Stromal cell of bone marrow (primary cell): ENCODE results near the gene GTF2F1.
A peak's percentile ranks its signal among the peaks of the same experiment; 100 is the strongest.
"Not testable (repeated sequence)": the region's sequence is repeated elsewhere in the genome, so short reads cannot be mapped to it uniquely, and the experiment has no call there.

ENCODE experiments used
- DNase-seq: peaks from one replicate; pipeline ENCODE4 v3.0.0-alpha.2; 2012; ENCODE audit warnings: low read depth

Gene GTF2F1

DNA sequence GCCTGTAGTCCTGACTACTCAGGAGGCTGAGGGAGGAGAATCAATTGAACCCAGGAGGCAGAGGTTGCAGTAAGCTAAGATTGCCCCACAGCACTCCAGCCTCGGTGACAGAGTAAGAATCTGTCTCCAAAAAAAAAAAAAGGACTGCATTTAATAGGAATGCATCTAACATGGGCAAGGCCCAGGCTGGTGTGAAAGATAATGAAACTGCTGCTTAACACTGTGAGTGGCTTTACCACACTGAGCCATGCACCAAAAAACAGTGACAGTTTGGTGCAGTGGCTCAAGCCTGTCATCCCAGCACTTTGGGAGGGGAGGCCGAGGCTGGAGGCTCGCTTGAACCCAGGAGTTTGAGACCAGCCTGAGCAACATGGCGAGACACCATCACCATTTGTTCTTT is 8.6 kb downstream of the GTF2F1 start:
- no peak for DNase-seq

DNA sequence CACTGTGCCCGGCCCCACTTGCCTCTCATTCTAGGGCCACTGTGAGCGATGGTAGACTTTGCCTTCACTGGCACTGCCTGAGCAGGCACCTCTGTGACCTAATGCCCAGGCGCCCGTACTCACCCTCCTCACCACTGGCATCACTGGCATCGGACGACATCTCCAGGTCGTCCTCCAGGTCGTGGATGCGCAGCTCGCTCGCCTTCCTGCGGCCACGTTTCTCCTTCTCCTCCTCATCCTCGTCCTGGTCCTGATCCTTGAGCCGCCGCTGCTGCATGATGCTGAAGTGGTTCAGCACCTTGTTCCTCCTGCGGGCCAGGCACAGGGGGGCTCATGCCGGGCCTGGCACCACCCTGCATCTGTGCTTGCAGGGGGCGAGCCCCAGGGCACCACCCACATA is 9.8 kb downstream of the GTF2F1 start:
- DNase-seq: no peak

- DNase-seq: no peak
These were observed 11.8 kb downstream of the GTF2F1 start for GRCh38 chr19:6381030-6381750.

GRCh38 chr19:6379744-6380143 is 13.2 kb downstream of the GTF2F1 start:
- DNase-seq: no peak

DNA sequence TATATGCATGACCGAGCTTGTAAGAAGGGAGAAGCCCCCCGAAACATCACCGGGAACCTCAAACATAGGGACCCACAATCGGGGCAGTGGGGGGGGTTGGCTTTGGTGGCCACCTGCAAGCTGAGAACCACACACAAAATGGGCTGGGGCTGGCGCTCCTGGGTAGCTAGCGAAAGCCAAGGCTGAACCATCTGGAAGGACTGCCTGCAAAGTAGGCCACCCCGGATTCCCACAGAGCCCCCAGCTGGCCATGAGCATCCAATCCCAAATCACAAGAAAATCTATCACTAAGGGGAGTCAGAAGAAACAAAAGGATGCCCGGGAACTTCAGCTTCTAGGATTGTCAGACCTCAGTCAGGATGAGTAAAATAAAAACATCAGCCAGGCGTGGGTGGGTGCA is 14.5 kb downstream of the GTF2F1 start:
- DNase-seq: no peak

DNA sequence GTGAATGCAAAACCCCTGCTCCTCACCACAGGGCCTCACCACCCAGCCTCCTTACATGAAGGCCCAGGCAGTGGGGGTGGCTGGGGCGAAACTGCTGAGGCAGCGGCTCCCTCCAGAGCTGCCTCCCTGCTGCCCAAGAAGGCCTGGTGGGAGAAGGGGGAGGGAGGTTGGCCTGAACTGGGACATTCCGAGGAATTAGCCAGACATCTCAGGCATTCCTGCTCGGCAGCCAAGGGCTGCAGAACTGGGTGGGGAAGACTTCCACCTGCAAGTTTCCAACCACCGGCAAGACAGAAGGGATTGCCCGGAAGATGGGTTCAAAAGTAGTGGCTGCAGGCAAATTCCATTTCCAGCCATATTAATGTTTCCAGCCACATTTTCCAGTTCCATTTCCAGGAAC is 14.9 kb downstream of the GTF2F1 start:
- no peak for DNase-seq

GRCh38 chr19:6376512-6377190 is 16.3 kb downstream of the GTF2F1 start:
- DNase-seq: no peak

DNA sequence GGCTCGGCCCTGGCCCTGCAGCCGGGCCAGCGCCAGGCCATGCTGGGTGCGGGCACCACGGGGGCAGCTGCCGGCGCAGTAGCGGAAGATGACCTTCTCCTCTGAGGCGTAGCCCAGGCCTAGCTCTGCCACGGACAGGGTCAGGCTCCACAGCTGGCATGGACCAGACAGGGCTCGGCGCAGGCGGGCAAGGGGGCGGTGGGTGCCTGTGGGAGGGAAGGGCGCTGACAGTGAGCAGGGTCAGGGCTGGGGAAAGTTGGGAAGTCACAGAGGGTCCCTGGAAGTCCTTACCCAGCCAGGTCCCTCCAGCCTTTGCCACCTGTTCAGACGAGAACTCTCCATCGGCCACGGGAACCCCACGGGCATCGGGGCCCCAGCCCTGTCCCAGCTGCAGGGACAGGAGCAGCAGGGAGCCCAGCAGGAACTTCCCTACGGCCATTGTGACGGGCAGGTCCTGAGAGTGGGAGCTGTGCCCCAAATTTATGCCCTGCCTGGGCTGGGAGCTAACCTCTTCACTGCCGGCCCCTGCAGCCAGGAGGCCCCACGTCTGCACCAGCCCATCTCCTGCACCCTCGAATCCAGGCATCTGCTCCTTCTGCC is 17.5 kb downstream of the GTF2F1 start, which contains the start of gene PSPN:
TSS of gene PSPN (minus strand) at position 523 of the 600 bp plus-strand sequence. CDS start at position 439, 84 bp downstream.
- DNase-seq: no peak

GRCh38 chr19:6374711-6375410 is 18.1 kb downstream of the GTF2F1 start:
- no peak for DNase-seq

DNA sequence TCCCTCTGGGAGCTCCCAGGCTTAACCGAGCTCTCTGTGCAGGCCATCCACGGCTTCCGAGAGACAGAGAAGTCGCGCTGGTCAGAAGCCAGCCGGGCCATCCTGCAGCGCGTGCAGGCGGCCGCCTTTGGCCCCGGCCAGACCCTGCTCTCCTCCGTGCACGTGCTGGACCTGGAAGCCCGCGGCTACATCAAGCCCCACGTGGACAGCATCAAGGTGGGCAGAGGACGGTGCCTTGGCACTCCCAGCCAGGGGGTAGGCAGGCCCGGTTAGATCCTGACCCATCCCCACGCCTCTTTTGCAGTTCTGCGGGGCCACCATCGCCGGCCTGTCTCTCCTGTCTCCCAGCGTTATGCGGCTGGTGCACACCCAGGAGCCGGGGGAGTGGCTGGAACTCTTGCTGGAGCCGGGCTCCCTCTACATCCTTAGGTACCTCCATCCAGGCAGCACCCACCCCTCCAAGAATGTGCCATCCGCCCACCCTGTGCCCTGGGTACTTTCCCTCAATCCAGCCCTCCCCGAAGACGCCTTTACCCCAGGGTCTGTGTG is 18.7 kb downstream of the GTF2F1 start:
- DNase-seq: no peak

DNA sequence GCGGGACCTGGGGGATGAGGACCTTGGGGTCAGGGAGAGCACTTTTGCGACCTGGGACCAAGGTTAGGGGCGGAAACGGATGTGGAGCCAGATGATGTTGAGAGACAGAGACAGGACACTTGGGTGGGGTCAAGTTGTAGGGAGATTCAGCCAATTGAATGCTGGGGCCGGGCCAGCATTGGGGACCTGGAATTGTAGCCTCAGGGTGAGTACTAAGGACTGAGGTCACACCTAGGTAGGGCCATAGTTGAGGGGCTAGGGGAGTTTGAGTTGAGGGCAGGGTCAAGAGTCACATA is 19.2 kb downstream of the GTF2F1 start:
- DNase-seq: no peak

DNA sequence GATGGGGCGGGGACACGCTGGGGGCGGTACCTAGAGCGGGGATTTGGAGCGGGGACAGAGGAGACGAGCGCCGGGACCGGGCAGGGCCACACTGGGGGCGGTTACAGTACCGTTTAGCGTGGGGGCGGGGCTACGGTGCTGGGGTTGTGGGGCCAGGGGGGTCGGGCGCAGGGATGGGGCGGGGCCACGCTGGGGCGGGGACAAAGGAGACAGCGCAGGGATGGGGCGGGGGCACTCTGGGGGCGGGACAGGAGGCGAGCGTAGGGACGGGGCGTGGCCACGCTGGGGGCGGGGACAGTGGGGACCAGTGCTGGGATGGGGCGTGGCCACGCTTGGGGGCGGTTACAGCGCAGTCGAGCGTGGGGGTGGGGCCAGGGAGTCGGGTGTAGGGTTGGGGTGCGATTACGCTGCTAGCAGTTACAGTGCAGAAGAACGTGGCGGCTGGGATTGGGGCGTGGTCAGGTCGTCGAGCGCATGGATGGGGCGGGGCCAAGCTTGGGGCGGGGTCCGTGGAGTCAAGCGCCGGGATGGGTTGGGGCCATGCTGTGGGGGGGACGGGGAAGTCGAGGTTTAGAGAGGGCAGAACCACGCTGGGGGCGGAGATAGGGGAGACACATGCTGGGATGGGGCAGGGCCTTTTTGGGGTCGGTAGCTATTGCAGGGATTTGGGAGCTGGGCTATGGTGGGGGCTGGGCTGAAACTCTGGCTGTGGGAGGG is 19.7 kb downstream of the GTF2F1 start:
- DNase-seq: peak; percentile 94

DNA sequence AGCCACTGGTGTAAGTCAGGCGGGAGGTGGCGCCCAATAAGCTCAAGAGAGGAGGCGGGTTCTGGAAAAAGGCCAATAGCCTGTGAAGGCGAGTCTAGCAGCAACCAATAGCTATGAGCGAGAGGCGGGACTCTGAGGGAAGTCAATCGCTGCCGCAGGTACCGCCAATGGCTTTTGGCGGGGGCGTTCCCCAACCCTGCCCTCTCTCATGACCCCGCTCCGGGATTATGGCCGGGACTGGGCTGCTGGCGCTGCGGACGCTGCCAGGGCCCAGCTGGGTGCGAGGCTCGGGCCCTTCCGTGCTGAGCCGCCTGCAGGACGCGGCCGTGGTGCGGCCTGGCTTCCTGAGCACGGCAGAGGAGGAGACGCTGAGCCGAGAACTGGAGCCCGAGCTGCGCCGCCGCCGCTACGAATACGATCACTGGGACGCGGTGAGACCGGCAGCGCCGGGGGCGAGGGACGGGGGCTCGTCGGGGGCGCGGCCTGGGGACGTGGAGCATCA is 20.3 kb downstream of the GTF2F1 start, which contains the start of gene ALKBH7:
TSS of gene ALKBH7 (plus strand) at position 201 of the 502 bp plus-strand sequence. CDS start at position 228, 27 bp downstream.
- peak; percentile 100 for DNase-seq

GRCh38 chr19:6364353-6364752 is 28.6 kb downstream of the GTF2F1 start:
- DNase-seq: no peak

- DNase-seq: no peak
These were observed 30.6 kb downstream of the GTF2F1 start for GRCh38 chr19:6362351-6362801.

DNA sequence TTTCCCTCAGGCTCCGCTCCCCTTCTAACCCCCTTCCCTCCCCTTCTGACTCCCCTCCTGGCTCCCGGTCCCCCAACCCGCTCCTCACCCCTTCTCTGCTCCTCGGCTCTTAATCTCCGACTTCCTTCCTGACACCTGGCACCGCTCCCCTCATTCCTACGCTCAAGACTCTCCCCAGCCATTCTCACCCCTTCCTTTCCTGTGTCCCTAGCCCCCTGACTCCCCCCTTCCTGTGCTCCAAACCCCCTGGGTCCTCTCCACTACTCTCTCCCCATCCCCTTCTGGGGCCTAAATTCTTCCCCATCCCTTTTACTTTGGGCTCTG is 31.0 kb downstream of the GTF2F1 start:
- no peak for DNase-seq

GRCh38 chr19:6360857-6361216 is 32.1 kb downstream of the GTF2F1 start:
- DNase-seq: not testable (repeated sequence)

DNA sequence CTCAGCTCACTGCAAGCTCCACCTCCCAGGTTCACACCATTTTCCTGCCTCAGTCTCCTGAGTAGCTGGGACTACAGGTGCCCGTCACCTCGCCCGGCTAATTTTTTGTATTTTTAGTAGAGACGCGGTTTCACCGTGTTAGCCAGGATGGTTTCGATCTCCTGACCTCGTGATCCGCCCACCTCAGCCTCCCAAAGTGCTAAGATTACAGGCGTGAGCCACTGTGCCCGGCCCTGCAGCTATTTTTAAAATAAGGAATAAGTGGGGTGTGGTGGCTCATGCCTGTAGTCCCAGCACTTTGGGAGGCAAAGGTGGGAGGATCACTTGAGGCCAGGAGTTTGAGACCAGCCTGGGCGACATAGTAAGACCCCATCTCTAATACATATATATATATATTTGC is 32.5 kb downstream of the GTF2F1 start:
- DNase-seq: not testable (repeated sequence)

- no peak for DNase-seq
These were observed 33.2 kb downstream of the GTF2F1 start for GRCh38 chr19:6359568-6360341.

DNA sequence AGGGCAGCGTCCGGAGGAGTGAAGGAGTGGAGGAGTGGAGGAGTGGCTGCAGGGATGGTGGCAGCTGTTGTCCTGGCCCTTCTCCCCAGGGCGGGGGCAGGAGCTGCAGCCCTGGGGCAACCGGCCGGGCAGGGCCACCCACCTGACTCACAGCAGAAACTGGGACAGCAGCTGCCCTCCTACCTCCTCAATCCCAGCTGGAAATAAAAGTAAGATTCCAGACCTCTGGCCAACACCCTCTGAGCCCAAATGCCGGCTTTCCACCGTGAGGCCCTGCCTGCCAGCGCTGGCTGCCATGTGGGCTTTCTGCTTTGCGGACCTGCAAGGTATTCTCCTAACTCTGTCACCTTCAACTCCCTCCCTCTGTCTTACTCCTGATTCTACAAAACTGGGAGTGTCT is 35.0 kb downstream of the GTF2F1 start:
- no peak for DNase-seq

- DNase-seq: no peak
These were observed 35.8 kb downstream of the GTF2F1 start for GRCh38 chr19:6357174-6357573.
